HTR-8/SVneo (cell line): ENCODE data around the gene WNT4.

ENCODE experiments used
- DNase-seq: peaks from one replicate; pipeline ENCODE4 v3.0.0; 2011; ENCODE audit warnings: low spot score, mixed read lengths; ENCODE audit not compliant: insufficient read length
- FAIRE-seq: peaks from 2 replicates; lab custom pipeline; 2011; peaks lifted over from hg19 to GRCh38; lab: Jason Lieb, UNC

The WNT4 gene

GRCh38 chr1:22164841-22165808 is 22.2 kb upstream of the WNT4 start:
- DNase-seq (no peak), FAIRE-seq (no peak)

DNA sequence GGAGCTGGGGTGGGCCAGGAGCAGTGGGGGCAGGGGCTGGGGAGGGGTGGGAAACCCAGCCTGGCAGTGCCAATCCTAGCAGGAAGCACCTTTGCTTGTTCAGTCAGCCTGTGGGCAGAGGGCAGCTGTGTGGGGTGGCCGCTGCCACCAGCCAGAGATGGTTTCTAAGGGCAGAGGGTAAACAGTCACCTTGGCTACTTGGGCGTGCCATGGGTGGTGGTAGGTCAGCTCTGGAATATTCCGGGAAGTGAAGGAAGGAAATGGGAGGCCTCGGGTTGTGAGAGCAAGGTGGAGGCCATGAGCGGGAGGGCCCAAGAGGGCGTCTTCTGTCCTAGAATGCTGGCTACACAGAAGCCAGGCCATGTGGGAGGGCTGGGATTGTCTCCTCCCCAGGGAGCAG is 20.7 kb upstream of the WNT4 start:
- no peak for DNase-seq
- FAIRE-seq, result no peak

DNA sequence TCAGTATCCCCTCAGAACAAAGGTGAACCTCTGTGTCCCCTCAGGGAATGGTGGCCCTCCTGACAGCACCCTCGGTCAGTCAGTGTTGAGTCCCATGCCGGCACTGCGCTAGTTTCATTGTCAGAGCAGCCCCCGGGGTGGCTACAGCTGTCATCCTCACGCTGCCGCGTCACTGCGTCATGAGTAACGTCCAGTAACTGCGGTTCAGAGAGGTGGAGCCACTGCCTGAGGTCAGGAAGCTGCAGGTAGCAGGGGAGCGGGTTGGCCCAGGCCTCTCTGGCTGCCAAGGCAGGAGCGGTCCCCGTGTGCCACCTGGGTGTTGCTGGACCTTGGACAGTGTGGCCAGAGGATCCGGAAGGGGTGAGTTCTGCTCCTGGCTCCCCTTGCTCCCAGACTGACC is 20.2 kb upstream of the WNT4 start:
- DNase-seq (no peak), FAIRE-seq (no peak)

DNA sequence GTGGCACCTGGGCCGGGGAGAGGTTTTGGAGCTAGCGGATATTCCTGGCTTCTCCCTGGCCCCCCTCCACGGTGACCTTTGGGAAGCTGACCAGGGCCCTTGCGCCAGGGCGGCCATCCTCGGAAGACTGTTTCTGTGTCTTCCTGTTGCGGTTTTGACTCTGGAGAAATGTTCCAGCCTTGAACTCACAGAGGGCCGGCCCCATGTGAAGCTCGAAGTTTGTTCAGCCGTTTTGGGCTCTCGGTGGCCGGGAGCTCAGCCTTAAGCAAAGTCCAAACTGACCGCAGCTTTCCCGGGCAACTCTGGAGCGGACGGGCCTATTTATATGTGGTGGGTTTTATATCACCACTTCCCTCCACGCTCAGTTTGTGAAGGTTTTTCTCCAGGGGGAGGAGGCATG is 17.0 kb upstream of the WNT4 start:
- DNase-seq (no peak), FAIRE-seq (no peak)

- FAIRE-seq, result no peak
These were observed 15.8 kb upstream of the WNT4 start for GRCh38 chr1:22158654-22159053.

GRCh38 chr1:22157359-22157966 is 14.6 kb upstream of the WNT4 start:
- no peak for FAIRE-seq
- no peak for DNase-seq

More at GRCh38 chr1:22158654-22159053, 15.8 kb upstream of the WNT4 start:
- no peak for DNase-seq

GRCh38 chr1:22155517-22155916 is 12.6 kb upstream of the WNT4 start:
- FAIRE-seq (no peak), DNase-seq (no peak)

DNA sequence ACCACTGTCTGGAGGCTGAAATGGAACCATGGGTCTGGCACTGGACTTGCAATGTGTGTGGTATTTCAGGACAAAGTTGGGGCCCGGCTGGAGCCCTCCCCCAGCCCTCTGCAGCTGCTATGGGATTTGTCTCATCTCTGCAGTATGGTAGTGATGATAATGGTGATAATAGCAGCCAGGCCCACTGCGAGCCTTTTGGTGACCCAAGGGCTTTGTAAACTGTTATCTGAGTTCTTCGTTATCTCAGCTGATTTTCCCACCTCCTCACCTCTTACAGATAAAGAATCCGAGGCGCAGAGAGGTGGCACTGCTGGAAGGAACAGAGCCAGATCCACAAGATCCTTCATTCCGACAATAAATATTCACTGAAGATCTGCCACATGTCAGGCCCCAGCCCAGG is 11.7 kb upstream of the WNT4 start:
- no peak for FAIRE-seq
- DNase-seq, result no peak

GRCh38 chr1:22153660-22154437 is 11.0 kb upstream of the WNT4 start:
- no peak for FAIRE-seq
- DNase-seq, result no peak

DNA sequence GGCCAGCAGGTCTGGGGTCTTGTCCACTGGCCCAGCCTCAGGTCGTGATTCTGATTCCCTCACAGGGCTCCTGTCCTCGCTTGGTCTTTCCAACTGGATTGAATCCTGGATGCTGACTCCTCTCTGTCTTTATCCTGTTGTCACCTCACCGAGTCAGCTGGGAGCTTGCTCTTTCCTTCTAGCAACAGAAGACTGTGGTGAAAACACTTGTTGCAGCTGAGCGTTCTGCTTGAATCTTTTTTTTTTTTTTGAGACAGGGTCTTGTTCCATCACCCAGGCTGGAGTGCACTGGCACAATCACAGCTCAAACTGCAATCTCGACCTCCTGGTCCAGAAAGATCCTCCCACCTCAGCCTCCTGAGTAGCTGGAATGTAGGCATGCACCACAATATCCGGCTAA is 8.0 kb upstream of the WNT4 start:
- FAIRE-seq, result no peak
- DNase-seq, result no peak

- DNase-seq (peak; percentile 30), FAIRE-seq (peak; percentile 55)
These were observed 407 bp downstream of the WNT4 start for GRCh38 chr1:22142315-22143064.

DNA sequence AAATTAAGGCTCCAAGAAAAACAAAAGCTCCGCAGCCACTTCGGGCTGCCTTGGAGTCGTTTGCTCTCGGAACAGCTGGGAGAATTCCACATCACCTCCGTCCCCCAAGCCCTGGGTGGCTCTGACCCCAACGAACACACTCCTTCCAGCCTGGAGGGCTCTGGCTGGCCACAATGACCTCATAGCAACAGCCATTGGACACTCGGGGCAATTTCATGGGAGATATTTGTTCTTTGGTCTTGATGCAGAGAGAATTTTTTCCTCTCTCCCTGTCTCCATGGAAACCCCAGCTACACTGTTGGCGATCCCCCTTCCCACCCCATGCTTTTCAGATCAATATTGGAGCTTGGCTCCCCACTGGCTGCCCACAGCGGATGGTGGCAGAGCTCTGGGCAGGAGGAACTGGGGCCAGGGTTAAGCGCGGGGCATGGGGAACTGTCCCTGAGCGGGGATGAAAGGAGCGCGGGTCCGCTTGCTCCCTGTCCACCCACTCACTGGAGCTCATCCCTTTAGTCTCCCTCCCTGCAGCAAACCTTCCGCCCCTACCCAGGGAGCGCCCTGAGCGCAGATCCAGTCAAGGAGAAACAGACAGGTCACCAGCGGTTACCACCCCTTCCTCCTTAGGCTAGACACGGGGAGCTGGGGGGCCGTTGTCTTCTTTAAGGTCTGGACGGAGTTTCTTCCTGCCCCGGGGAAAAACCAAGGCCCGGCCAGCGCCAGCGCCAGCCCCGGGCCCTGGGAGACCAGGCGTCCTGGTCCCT is 1.2 kb downstream of the WNT4 start:
- FAIRE-seq (no peak), DNase-seq (no peak)

DNA sequence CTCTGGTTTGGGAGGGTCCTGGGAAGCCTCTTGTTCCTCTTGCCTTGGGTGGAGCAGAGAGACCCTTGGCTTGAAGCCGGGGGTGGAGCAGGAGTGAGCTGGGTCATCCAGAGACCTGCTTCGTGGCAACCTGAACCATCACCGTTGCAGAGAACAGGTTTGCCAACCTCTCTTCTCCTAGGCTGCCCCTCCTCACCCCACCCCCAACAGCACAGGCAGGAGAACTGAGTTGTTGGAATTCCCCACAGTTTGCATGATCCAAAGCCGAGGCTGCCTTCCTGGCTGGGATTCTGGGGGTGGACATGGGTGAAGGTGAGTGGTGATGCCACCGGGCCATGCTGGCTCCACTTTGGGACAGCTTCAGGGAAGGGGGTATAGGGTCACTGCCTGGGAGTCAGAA is 2.2 kb downstream of the WNT4 start:
- DNase-seq (no peak), FAIRE-seq (no peak)

DNA sequence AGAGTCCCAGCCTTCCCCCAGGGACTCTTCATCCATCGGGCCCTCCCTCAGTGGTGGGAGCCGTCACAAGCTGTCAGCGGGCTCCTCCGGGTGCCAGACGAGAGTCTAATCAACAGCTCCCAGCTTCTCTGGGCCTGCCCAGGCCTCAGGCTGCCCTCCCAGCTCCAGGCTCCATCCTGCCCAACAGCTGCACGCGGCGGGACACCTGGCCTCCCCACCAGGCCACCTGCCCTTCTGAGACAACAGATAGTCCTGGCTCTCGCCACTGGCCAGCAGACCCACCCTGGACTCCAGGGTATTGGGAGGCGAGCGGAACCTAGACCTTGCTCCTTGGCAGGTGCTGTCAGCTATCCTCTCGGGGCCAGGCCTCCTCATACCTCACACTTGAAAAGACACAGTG is 3.1 kb downstream of the WNT4 start:
- no peak for DNase-seq
- no peak for FAIRE-seq

GRCh38 chr1:22139066-22139594 is 3.8 kb downstream of the WNT4 start:
- FAIRE-seq (no peak), DNase-seq (no peak)

GRCh38 chr1:22137004-22137720 is 5.7 kb downstream of the WNT4 start:
- FAIRE-seq, result peak; percentile 48
- DNase-seq, result peak; percentile 30

- FAIRE-seq, result no peak
- DNase-seq, result no peak
These were observed 9.0 kb downstream of the WNT4 start for GRCh38 chr1:22133931-22134324.

GRCh38 chr1:22133247-22133930 is 9.5 kb downstream of the WNT4 start:
- no peak for FAIRE-seq
- no peak for DNase-seq
